ENCODE measurements around the gene SLC36A3. TPM values are rescaled to one million over a fixed set of nuclear protein-coding genes. Genes with fewer than 3 reads are reported as not detected.

The SLC36A3 gene
- total RNA-seq, 2 experiments from 2014 or later: not detected

Other genes with a start within 250 kb of the SLC36A3 start
- 100 to 1,000 TPM; 351 to 408 TPM for gene TNIP1, start 222.7 kb downstream of the SLC36A3 start, total RNA-seq
- gene ANXA6, start 146.0 kb downstream of the SLC36A3 start, total RNA-seq: 100 to 1,000 TPM; 322 to 332 TPM
- gene CCDC69, start 79.7 kb downstream of the SLC36A3 start, total RNA-seq: 10 to 100 TPM; 24.8 to 26.9 TPM
- gene GM2A, start 50.6 kb downstream of the SLC36A3 start, total RNA-seq: 10 to 100 TPM; 17.2 to 19.3 TPM
- not detected for gene SLC36A2, start 43.8 kb upstream of the SLC36A3 start, total RNA-seq
- 1 to 10 TPM; 3.4 to 4.4 TPM for gene SLC36A1, start 143.8 kb upstream of the SLC36A3 start, total RNA-seq

All from activated CD4-positive, alpha-beta T cell treated with anti-CD3 and anti-CD28 coated beads for 36 hours (primary cell).